HUES48 (cell line): ENCODE data around the gene TLDC2.

Source experiments
- H3K27ac ChIP-seq: one replicate; pipeline ENCODE4 v1.7.0; 2013; ENCODE audit warnings: low read depth, low read length, inconsistent platforms
- H3K27me3 ChIP-seq: 2 replicates; pipeline ENCODE4 v1.6.1; 2013; ENCODE audit warnings: mild to moderate bottlenecking, low read length; ENCODE audit not compliant: control insufficient read depth, insufficient read depth
- H3K36me3 ChIP-seq: 2 replicates; pipeline ENCODE4 v1.6.1; 2013; ENCODE audit warnings: low read length; ENCODE audit not compliant: control insufficient read depth, insufficient read depth
- H3K4me1 ChIP-seq: 2 replicates; pipeline ENCODE4 v1.6.1; 2013; ENCODE audit warnings: mild to moderate bottlenecking, low read length; ENCODE audit not compliant: control insufficient read depth, insufficient read depth
- H3K4me3 ChIP-seq: 2 replicates; pipeline ENCODE4 v1.5.1; 2013; ENCODE audit warnings: mild to moderate bottlenecking, low read depth, low read length
- H3K9ac ChIP-seq: 2 replicates; pipeline ENCODE4 v1.6.1; 2013; ENCODE audit warnings: mild to moderate bottlenecking, low read depth, low read length, moderate library complexity
- H3K9me3 ChIP-seq: 2 replicates; pipeline ENCODE4 v1.6.1; 2013; ENCODE audit warnings: low read length; ENCODE audit not compliant: control insufficient read depth, insufficient read depth

TLDC2 gene

GRCh38 chr20:36861875-36862801 lies 13.8 kb upstream of the TLDC2 start:
- H3K36me3 ChIP-seq = peaks cover 10% of the 10 kb centered on the region
- no peaks in the 10 kb centered on the region; the same call in none of the 2 replicates for H3K27me3 ChIP-seq
- H3K4me3 ChIP-seq = peak overlapping the region; percentile 71
- no peak overlapping the region; the same call in 1 of the 2 replicates for H3K9ac ChIP-seq
- peaks cover 18% of the 10 kb centered on the region for H3K4me1 ChIP-seq
- H3K9me3 ChIP-seq = no peaks in the 10 kb centered on the region
- peak overlapping the region; percentile 35 for H3K27ac ChIP-seq

GRCh38 chr20:36862857-36863668 lies 12.9 kb upstream of the TLDC2 start:
- Histone ChIP-seq H3K9me3 (no peaks in the 10 kb centered on the region), H3K36me3 (peaks cover 7% of the 10 kb centered on the region), H3K4me1 (peaks cover 18% of the 10 kb centered on the region), H3K27me3 (no peaks in the 10 kb centered on the region; the same call in none of the 2 replicates), H3K27ac (no peak overlapping the region), H3K4me3 (peak overlapping the region; percentile 71; the same call in 1 of the 2 replicates), H3K9ac (peak overlapping the region; percentile 43; the same call in 1 of the 2 replicates)

- Histone ChIP-seq H3K27me3 (no peaks in the 10 kb centered on the region; the same call in none of the 2 replicates), H3K36me3 (0 out of 2 replicates have a peak, but pooled peaks cover 3% of the 10 kb centered on the region), H3K27ac (no peak overlapping the region), H3K4me3 (peak overlapping the region; percentile 76; the same call in 1 of the 2 replicates), H3K9me3 (no peaks in the 10 kb centered on the region), H3K9ac (no peak overlapping the region), H3K4me1 (peaks cover 18% of the 10 kb centered on the region)
Observed at GRCh38 chr20:36865076-36865860, 10.7 kb upstream of the TLDC2 start.

GRCh38 chr20:36865861-36866149 lies 10.1 kb upstream of the TLDC2 start:
- Histone ChIP-seq H3K4me3 (no peak overlapping the region), H3K9ac (no peak overlapping the region), H3K9me3 (no peaks in the 10 kb centered on the region), H3K4me1 (peaks cover 18% of the 10 kb centered on the region), H3K36me3 (no peaks in the 10 kb centered on the region), H3K27ac (no peak overlapping the region), H3K27me3 (no peaks in the 10 kb centered on the region; the same call in none of the 2 replicates)

GRCh38 chr20:36866164-36866563 lies 9.8 kb upstream of the TLDC2 start:
- peaks cover 18% of the 10 kb centered on the region for H3K4me1 ChIP-seq
- no peaks in the 10 kb centered on the region for H3K36me3 ChIP-seq
- H3K27ac ChIP-seq = no peak overlapping the region
- no peaks in the 10 kb centered on the region for H3K9me3 ChIP-seq
- no peak overlapping the region for H3K4me3 ChIP-seq
- no peak overlapping the region for H3K9ac ChIP-seq
- no peaks in the 10 kb centered on the region; the same call in none of the 2 replicates for H3K27me3 ChIP-seq

- peaks cover 14% of the 10 kb centered on the region for H3K4me1 ChIP-seq
- no peaks in the 10 kb centered on the region; the same call in none of the 2 replicates for H3K27me3 ChIP-seq
- H3K36me3 ChIP-seq = no peaks in the 10 kb centered on the region
- H3K27ac ChIP-seq = no peak overlapping the region
- no peak overlapping the region for H3K9ac ChIP-seq
- H3K4me3 ChIP-seq = no peak overlapping the region
- no peaks in the 10 kb centered on the region for H3K9me3 ChIP-seq
Observed at GRCh38 chr20:36866681-36867495, 9.1 kb upstream of the TLDC2 start.

- no peaks in the 10 kb centered on the region for H3K36me3 ChIP-seq
- no peak overlapping the region for H3K9ac ChIP-seq
- no peak overlapping the region for H3K27ac ChIP-seq
- H3K4me1 ChIP-seq = no peaks in the 10 kb centered on the region
- no peaks in the 10 kb centered on the region for H3K27me3 ChIP-seq
- H3K9me3 ChIP-seq = no peaks in the 10 kb centered on the region
- no peak overlapping the region for H3K4me3 ChIP-seq
Observed at GRCh38 chr20:36871640-36872570, 4.0 kb upstream of the TLDC2 start.

GRCh38 chr20:36872852-36873251 lies 3.1 kb upstream of the TLDC2 start:
- H3K27me3 ChIP-seq = no peaks in the 10 kb centered on the region
- no peaks in the 10 kb centered on the region for H3K9me3 ChIP-seq
- no peak overlapping the region for H3K4me3 ChIP-seq
- no peaks in the 10 kb centered on the region for H3K36me3 ChIP-seq
- no peaks in the 10 kb centered on the region for H3K4me1 ChIP-seq
- H3K27ac ChIP-seq = no peak overlapping the region
- no peak overlapping the region for H3K9ac ChIP-seq

GRCh38 chr20:36873498-36874189 lies 2.3 kb upstream of the TLDC2 start:
- no peaks in the 10 kb centered on the region for H3K27me3 ChIP-seq
- no peak overlapping the region for H3K9ac ChIP-seq
- H3K4me1 ChIP-seq = no peaks in the 10 kb centered on the region
- H3K4me3 ChIP-seq = no peak overlapping the region
- H3K27ac ChIP-seq = no peak overlapping the region
- no peaks in the 10 kb centered on the region for H3K9me3 ChIP-seq
- H3K36me3 ChIP-seq = no peaks in the 10 kb centered on the region
